Endodermal cell (in vitro differentiated cells): ENCODE results near the gene CKAP2L. TPM values are rescaled to one million over a fixed set of nuclear protein-coding genes. Genes with fewer than 3 reads are reported as not detected.

Experiments
- DNase-seq: peaks from one replicate; pipeline ENCODE4 v3.0.0-alpha.2; 2017
- H3K27ac ChIP-seq: 2 replicates; pipeline ENCODE4 v1.5.1; 2013; ENCODE audit warnings: mild to moderate bottlenecking, low read depth, low read length, moderate library complexity
- H3K27me3 ChIP-seq: 2 replicates; pipeline ENCODE4 v1.6.1; 2013; ENCODE audit warnings: mild to moderate bottlenecking, low read length, moderate library complexity; ENCODE audit not compliant: insufficient read depth, control insufficient read depth, poor library complexity, severe bottlenecking
- H3K36me3 ChIP-seq: 2 replicates; pipeline ENCODE4 v1.7.0; 2013; ENCODE audit warnings: mild to moderate bottlenecking, low read length, moderate library complexity; ENCODE audit not compliant: control insufficient read depth, insufficient read depth
- H3K4me1 ChIP-seq: one replicate; pipeline ENCODE4 v1.7.0; 2013; ENCODE audit warnings: low read length; ENCODE audit not compliant: control insufficient read depth, insufficient read depth
- H3K4me3 ChIP-seq: 2 replicates; pipeline ENCODE4 v1.5.1; 2013; ENCODE audit warnings: mild to moderate bottlenecking, low read length, moderate library complexity
- H3K9ac ChIP-seq: 2 replicates; pipeline ENCODE4 v1.6.1; 2013; ENCODE audit warnings: mild to moderate bottlenecking, low read length, moderate library complexity; ENCODE audit not compliant: poor library complexity, severe bottlenecking; ENCODE audit errors: extremely low read depth
- H3K9me3 ChIP-seq: 2 replicates; pipeline ENCODE4 v1.6.1; 2013; ENCODE audit warnings: mild to moderate bottlenecking, low read length, moderate library complexity; ENCODE audit not compliant: control insufficient read depth
- H3K27ac Mint-ChIP-seq: 2 replicates; pipeline ENCODE4 v1.8.0; 2020; ENCODE audit warnings: mixed read lengths
- H3K27me3 Mint-ChIP-seq: 2 replicates; pipeline ENCODE4 v1.8.0; 2021; ENCODE audit warnings: mild to moderate bottlenecking, mixed read lengths; ENCODE audit not compliant: insufficient read depth
- H3K36me3 Mint-ChIP-seq: 2 replicates; pipeline ENCODE4 v1.8.0; 2020; ENCODE audit warnings: low read depth, mixed read lengths
- H3K4me1 Mint-ChIP-seq: 2 replicates; pipeline ENCODE4 v1.8.0; 2020; ENCODE audit warnings: mixed read lengths
- H3K4me3 Mint-ChIP-seq: 2 replicates; pipeline ENCODE4 v1.8.0; 2020; ENCODE audit warnings: mild to moderate bottlenecking, moderate library complexity, mixed read lengths
- H3K9me3 Mint-ChIP-seq: 2 replicates; pipeline ENCODE4 v1.8.0; 2020; ENCODE audit warnings: mild to moderate bottlenecking, mixed read lengths
- CTCF ChIP-seq: fragments of 200-600 bp; sonication (generic); conservative IDR thresholded peaks from 2 replicates; pipeline ENCODE4 v1.5.0; 2021; ENCODE audit warnings: antibody characterized with exemption, mild to moderate bottlenecking
- WGBS, 2 experiments: methylation state at CpG; one replicate each; pipeline versions ENCODE4 v1.1.5 to v1.1.7; 2013; ENCODE audit warnings: missing lambda C conversion rate in 2 of 2, mixed read lengths in 1 of 2; ENCODE audit not compliant: insufficient coverage in 1 of 2, insufficient read length in 1 of 2; 5-methylcytosine and 5-hydroxymethylcytosine counted together
- total RNA-seq, 2 donors: library from RNA; stranded (reverse); fragmentation: NEBNext Ultra II Directional in 1 of 2; extraction: Animal tissue kit (Norgen Biotek cat#: 25700) in 1 of 2; gene quantifications; 2 replicates in 1 of 2; 3 replicates in 1 of 2; pipeline ENCODE4 v1.2.1, GENCODE V29; 2021

The CKAP2L gene
- total RNA-seq, 2 donors from 2014 or later = 20.1 to 30.3 TPM

- Histone ChIP-seq H3K9me3 (no peaks in the 10 kb centered on the region), H3K9ac (no peak overlapping the region), H3K27me3 (no peaks in the 10 kb centered on the region), H3K4me1 (no peaks in the 10 kb centered on the region), H3K36me3 (no peaks in the 10 kb centered on the region), H3K4me3 (no peak overlapping the region), H3K27ac (no peak overlapping the region)
- WGBS, 2 experiments = 0% methylated on average over 1 of the region's 1 CpG; no CpG with 5 or more reads in 1 of the 2 experiments
- Mint-ChIP-seq H3K4me3 (no peak overlapping the region), H3K9me3 (no peaks in the 10 kb centered on the region), H3K27me3 (no peaks in the 10 kb centered on the region), H3K4me1 (peaks cover 7% of the 10 kb centered on the region), H3K27ac (no peak overlapping the region), H3K36me3 (no peaks in the 10 kb centered on the region)
- TF ChIP-seq CTCF = no peak
- DNase-seq = no peak
These were observed 32.1 kb upstream of the CKAP2L start for GRCh38 chr2:112796486-112796885.

GRCh38 chr2:112795774-112796173, 31.4 kb upstream of the CKAP2L start:
- 96 to 100% methylated on average over 1 of the region's 1 CpG for WGBS, 2 experiments
- Mint-ChIP-seq H3K9me3 (no peaks in the 10 kb centered on the region), H3K4me1 (peaks cover 9% of the 10 kb centered on the region), H3K36me3 (no peaks in the 10 kb centered on the region), H3K4me3 (no peak overlapping the region), H3K27ac (no peak overlapping the region), H3K27me3 (no peaks in the 10 kb centered on the region)
- no peak for TF ChIP-seq CTCF
- Histone ChIP-seq H3K27ac (no peak overlapping the region), H3K4me1 (no peaks in the 10 kb centered on the region), H3K4me3 (no peak overlapping the region), H3K36me3 (no peaks in the 10 kb centered on the region), H3K9ac (no peak overlapping the region), H3K9me3 (no peaks in the 10 kb centered on the region), H3K27me3 (no peaks in the 10 kb centered on the region)
- no peak for DNase-seq

GRCh38 chr2:112794841-112795240, 30.4 kb upstream of the CKAP2L start:
- no peaks in the 10 kb centered on the region for H3K36me3 Mint-ChIP-seq
- no peaks in the 10 kb centered on the region for H3K27me3 ChIP-seq
- H3K36me3 ChIP-seq = no peaks in the 10 kb centered on the region
- H3K9me3 ChIP-seq = no peaks in the 10 kb centered on the region
- 97 to 98% methylated on average over 3 of the region's 3 CpGs for WGBS, 2 experiments
- no peak overlapping the region for H3K27ac Mint-ChIP-seq
- H3K9ac ChIP-seq = no peak overlapping the region
- no peaks in the 10 kb centered on the region for H3K9me3 Mint-ChIP-seq
- no peaks in the 10 kb centered on the region for H3K27me3 Mint-ChIP-seq
- no peaks in the 10 kb centered on the region for H3K4me1 ChIP-seq
- TF ChIP-seq CTCF = no peak
- peaks cover 12% of the 10 kb centered on the region for H3K4me1 Mint-ChIP-seq
- no peak overlapping the region for H3K27ac ChIP-seq
- H3K4me3 ChIP-seq = no peak overlapping the region
- no peak overlapping the region for H3K4me3 Mint-ChIP-seq
- no peak for DNase-seq
